Medulla oblongata (tissue), 1 donor: Measurements from ENCODE around the gene B3GAT2.

ENCODE experiments used
- DNase-seq: peaks from one replicate; pipeline ENCODE4 v3.0.0-alpha.2; 2015; ENCODE audit errors: extremely low spot score

Gene B3GAT2

GRCh38 chr6:70843328-70843918 lies 113.4 kb downstream of the B3GAT2 start:
- no peak for DNase-seq

GRCh38 chr6:70842541-70842940 lies 114.3 kb downstream of the B3GAT2 start:
- no peak for DNase-seq

DNA sequence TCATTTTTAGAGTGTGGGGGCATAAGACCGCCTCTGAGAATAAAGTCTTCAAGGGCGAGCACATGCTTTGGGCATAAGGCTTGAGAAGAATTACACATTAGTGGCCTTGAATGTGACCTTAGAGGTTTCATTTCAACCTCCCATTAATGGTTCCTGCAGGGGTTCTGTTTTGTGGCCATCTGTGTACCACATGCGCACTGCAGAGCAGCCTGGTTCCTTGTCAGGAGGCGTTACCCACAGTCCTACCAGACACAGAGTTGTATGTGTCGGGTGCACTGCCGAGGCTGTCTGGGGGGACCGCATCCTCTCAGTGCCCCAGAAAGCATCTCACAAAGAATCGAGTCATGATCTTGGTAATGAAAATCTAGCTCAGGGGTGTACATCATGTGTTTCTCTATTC lies 115.7 kb downstream of the B3GAT2 start:
- no peak for DNase-seq

DNA sequence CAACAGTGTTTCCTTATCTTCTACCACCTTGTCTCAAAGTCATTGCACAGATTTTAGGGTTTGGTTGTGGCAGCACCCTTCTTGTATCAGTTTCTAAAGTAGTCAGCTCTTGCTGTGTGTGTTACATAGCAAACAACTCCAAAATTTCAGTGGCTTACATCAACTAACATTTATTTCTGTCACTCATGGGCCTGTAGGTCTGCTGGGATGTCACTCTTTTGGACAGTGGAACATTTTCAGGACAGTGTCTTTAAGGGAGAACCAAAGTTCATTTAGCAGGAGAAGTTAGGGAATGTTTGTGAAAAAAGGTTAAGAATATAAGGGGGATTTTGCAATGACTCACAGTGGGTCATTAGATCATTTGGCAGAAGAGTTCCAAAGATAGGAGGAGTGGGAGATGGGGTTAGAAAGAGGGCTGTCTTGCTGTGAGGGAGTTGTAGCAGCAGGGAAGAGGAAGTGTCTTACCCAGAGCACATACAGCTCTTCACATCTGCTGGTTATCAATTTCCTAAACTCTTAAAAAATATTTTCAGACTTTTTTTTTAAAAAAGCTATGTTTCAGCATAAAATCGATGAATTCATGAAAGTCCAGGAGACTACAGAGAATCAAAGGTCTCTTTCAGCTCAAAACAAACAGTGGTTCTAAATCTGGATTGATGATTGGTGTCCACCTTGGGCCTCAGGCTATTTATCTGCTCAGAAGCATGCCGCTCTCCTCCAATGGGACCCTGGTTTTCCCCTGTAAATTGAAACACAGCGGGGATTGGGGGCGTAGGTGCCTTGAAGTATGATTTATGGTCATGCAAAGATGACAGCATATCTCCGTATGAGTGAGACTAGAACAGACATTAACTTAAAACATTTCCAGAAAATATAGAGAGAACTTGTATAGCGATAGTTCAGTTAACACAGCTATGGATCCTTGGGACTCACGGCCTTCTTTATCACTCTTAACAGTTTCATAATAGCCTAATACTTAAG lies 117.3 kb downstream of the B3GAT2 start:
- DNase-seq = no peak

DNA sequence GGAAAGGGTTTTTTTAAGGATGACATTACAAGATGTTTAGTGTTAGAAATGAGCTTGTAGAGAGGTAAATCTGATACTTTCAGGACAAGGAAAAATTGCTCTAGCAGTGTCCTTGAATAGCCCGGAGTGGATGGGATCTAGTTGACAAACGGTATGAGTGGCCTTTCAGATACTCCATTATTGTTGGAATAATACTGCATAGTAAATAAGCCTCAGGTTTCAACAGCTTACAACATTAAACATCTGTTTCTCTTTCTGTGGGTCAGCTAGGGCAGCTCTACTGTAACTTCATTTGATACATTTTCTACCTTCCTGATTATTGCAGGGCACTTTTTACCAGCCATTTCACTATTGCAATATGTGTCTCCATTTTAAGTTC lies 118.0 kb downstream of the B3GAT2 start:
- DNase-seq = no peak

DNA sequence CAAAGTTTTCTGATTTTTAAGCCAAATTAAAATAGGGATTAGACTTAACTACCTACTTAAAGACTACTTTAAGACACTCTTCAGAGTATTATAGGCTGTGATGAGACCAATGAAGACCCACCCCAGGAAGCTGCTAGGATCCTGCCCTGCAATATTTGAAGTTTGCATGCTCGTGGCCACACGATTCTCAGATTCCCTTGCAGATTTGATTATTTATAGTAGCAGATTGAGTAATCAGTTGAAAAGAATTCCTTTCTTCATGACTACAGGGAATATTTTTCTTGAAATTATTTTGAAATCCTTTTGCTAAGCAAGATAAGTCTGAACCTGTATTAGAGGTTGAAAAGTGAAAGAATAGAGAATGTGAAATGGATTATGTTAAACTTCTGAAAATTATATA lies 122.3 kb downstream of the B3GAT2 start:
- DNase-seq = no peak

GRCh38 chr6:70831427-70831826 lies 125.4 kb downstream of the B3GAT2 start:
- no peak for DNase-seq

DNA sequence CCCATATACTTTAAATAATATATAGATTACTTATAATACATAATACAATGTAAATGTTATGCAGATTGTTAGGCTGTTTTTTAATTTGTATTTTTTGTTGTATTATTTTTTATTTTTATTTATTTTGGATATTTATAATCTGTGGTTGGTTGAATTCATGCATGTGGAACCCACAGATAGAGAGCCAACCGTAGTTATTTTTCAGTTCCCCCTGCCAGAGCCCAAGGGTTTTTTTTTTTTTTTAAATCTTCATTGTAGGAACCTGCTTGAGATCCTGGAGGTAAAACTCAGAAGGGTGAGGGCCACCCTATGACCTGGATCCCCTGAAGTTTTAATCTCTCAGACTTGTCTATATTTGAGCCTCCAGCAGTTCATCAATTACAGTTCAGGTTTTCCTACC lies 133.2 kb downstream of the B3GAT2 start:
- no peak for DNase-seq

- no peak for DNase-seq
Measured at GRCh38 chr6:70821751-70822150, 135.1 kb downstream of the B3GAT2 start.

DNA sequence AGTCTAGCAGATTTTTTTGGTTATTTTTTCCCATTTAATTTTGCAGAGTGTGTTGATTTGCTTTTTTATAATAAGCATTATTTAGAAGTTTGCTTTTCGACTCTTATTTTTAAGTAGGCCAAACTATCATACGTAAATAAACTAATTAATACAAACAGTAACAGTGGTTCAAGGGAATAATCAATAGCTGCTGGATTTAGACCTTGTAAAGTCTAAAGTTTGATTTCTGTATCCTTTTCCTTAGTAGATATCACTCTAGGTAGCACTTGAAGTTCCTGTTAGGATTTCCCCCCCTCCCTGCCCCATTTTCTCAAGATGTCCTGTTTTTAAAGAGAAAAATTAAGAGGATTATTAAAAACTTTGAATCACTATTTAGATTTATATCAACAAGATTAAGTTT lies 136.1 kb downstream of the B3GAT2 start:
- no peak for DNase-seq

GRCh38 chr6:70819646-70820045 lies 137.2 kb downstream of the B3GAT2 start:
- no peak for DNase-seq

- no peak for DNase-seq
Measured at GRCh38 chr6:70813885-70814284, 143.0 kb downstream of the B3GAT2 start.

DNA sequence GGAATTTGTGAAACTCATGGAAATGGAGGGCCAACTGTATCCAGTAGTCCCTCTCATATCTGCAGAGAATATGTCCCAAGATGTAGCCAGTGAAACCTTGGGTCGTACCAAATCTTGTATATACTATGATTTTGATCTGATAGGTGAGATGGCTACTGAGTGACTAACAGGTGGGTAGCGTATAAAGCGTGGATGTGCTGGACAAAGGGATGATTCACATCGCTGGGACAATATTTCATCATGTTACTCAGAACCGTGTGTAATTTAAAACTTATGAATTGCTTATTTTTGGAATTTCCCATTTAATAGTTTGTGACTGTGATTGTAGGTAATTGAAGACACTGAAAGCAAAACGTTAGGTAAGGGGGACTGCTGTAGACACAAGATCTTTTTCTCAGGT lies 145.1 kb downstream of the B3GAT2 start:
- no peak for DNase-seq
